ENCODE measurements around the gene ZNF595.
"Not testable (repeated sequence)": the region's sequence is repeated elsewhere in the genome, so short reads cannot be mapped to it uniquely, and the experiment has no call there.

- TF ChIP-seq, protein P1, sequence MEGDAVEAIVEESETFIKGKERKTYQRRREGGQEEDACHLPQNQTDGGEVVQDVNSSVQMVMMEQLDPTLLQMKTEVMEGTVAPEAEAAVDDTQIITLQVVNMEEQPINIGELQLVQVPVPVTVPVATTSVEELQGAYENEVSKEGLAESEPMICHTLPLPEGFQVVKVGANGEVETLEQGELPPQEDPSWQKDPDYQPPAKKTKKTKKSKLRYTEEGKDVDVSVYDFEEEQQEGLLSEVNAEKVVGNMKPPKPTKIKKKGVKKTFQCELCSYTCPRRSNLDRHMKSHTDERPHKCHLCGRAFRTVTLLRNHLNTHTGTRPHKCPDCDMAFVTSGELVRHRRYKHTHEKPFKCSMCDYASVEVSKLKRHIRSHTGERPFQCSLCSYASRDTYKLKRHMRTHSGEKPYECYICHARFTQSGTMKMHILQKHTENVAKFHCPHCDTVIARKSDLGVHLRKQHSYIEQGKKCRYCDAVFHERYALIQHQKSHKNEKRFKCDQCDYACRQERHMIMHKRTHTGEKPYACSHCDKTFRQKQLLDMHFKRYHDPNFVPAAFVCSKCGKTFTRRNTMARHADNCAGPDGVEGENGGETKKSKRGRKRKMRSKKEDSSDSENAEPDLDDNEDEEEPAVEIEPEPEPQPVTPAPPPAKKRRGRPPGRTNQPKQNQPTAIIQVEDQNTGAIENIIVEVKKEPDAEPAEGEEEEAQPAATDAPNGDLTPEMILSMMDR (IDR thresholded peaks at IDR 0.05), result not testable (repeated sequence)
- TF ChIP-seq POLR2AphosphoS5 (IDR thresholded peaks at IDR 0.05), result not testable (repeated sequence)
Observed at GRCh38 chr4:51655-52277, 1.4 kb upstream of the ZNF595 start.

Data from prostate gland (tissue), 2 donors.